Measurements from ENCODE around the gene RXRA. TPM values are rescaled to one million over a fixed set of nuclear protein-coding genes. Genes with fewer than 3 reads are reported as not detected.

Gene RXRA
- total and polyA plus RNA-seq, 2 experiments from 2014 or later, result 32.9 to 46.1 TPM

DNA sequence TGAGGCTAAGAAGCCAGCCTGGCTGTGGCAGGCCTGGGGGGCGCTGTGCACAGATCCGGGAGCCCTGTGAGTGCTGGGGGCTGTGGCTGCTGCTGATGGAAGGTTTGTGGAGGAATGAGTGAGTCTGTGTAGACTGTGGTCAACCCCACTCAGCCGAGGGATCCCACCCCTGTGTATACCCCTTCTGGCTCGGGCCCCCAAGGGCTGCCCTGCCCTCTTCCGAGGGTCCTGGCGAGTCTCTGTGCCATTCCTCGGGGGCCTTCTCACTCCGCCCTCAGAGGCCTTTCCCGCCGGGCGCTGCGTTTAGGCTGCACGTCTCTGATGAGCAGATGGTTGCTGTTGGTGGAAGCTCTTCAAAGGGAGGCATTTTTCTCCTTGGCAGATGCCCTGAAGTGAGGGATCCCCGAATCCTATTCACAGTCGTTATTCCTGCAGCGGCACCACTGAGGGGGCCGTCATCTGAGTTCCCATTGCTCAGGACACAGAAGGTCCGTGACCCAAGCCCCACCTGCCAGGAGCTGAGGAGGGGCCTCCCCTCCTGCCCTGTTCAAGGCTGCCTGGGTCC, 94.1 kb downstream of the RXRA start:
- Histone ChIP-seq H3K36me3 (peaks cover 6% of the 10 kb centered on the region), H3K27ac (no peak overlapping the region), H3K4me3 (no peak overlapping the region), H3K9me3 (ENCODE audit: low read depth) (no peaks in the 10 kb centered on the region), H3K4me1 (ENCODE audit: low read depth) (no peaks in the 10 kb centered on the region), H3K27me3 (no peaks in the 10 kb centered on the region)
- TF ChIP-seq, protein P1, sequence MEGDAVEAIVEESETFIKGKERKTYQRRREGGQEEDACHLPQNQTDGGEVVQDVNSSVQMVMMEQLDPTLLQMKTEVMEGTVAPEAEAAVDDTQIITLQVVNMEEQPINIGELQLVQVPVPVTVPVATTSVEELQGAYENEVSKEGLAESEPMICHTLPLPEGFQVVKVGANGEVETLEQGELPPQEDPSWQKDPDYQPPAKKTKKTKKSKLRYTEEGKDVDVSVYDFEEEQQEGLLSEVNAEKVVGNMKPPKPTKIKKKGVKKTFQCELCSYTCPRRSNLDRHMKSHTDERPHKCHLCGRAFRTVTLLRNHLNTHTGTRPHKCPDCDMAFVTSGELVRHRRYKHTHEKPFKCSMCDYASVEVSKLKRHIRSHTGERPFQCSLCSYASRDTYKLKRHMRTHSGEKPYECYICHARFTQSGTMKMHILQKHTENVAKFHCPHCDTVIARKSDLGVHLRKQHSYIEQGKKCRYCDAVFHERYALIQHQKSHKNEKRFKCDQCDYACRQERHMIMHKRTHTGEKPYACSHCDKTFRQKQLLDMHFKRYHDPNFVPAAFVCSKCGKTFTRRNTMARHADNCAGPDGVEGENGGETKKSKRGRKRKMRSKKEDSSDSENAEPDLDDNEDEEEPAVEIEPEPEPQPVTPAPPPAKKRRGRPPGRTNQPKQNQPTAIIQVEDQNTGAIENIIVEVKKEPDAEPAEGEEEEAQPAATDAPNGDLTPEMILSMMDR (IDR thresholded peaks at IDR 0.05; ENCODE audit: low read depth, low read length), result no peak
- no peak for DNase-seq (ENCODE audit: low read depth in 1 of 2, low spot score in 1 of 2)

DNA sequence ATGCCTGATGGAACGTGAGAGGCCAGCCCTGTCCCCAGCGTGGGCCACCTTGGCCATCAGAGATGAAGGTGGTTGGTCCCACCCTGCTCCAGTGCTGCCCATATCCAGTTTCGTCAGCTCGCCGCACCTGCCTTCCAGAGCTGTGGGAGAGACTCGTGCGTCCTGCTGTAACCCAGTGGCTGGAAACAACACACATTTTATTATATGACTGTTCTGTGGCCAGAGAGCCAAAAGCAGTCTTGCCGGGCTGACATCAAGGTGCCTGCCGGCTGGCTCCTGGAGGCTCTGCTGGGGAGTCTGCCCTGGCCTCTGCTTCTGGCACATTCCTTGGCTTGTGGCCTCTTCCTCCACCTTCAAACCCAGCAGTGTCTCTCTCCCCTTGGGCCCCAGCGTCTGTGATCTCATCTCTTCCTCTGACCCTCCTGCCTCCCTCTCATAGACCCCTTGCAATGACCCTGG, 94.7 kb downstream of the RXRA start:
- DNase-seq (ENCODE audit: low read depth in 1 of 2, low spot score in 1 of 2), result no peak
- no peak overlapping the region for H3K4me3 ChIP-seq
- H3K27ac ChIP-seq, result no peak overlapping the region
- TF ChIP-seq, protein P1 (IDR thresholded peaks at IDR 0.05; ENCODE audit: low read depth, low read length), result no peak
- H3K36me3 ChIP-seq, result peaks cover 6% of the 10 kb centered on the region
- H3K27me3 ChIP-seq, result no peaks in the 10 kb centered on the region
- H3K4me1 ChIP-seq (ENCODE audit: low read depth), result no peaks in the 10 kb centered on the region
- no peaks in the 10 kb centered on the region for H3K9me3 ChIP-seq (ENCODE audit: low read depth)

DNA sequence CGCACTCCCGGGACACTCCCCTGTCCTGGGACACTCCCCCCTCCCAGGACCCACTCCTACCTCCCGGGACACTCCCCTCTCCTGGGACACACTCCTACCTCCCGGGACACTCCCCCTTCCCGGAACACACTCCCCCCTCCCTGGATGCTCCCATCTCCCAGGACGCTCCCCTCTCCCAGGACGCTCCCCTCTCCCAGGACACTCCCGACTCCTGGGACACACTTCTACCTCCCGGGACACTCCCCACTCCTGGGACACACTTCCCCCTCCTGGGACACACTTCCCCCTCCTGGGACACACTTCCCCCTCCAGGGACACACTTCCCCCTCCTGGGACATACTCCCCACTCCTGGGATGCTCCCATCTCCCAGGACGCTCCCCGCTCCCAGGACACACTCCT, 95.6 kb downstream of the RXRA start:
- Histone ChIP-seq H3K4me3 (no peak overlapping the region), H3K4me1 (ENCODE audit: low read depth) (no peaks in the 10 kb centered on the region), H3K36me3 (peaks cover 6% of the 10 kb centered on the region), H3K9me3 (ENCODE audit: low read depth) (no peaks in the 10 kb centered on the region), H3K27ac (no peak overlapping the region), H3K27me3 (no peaks in the 10 kb centered on the region)
- DNase-seq (ENCODE audit: low read depth in 1 of 2, low spot score in 1 of 2), result no peak
- TF ChIP-seq, protein P1 (IDR thresholded peaks at IDR 0.05; ENCODE audit: low read depth, low read length), result no peak

DNA sequence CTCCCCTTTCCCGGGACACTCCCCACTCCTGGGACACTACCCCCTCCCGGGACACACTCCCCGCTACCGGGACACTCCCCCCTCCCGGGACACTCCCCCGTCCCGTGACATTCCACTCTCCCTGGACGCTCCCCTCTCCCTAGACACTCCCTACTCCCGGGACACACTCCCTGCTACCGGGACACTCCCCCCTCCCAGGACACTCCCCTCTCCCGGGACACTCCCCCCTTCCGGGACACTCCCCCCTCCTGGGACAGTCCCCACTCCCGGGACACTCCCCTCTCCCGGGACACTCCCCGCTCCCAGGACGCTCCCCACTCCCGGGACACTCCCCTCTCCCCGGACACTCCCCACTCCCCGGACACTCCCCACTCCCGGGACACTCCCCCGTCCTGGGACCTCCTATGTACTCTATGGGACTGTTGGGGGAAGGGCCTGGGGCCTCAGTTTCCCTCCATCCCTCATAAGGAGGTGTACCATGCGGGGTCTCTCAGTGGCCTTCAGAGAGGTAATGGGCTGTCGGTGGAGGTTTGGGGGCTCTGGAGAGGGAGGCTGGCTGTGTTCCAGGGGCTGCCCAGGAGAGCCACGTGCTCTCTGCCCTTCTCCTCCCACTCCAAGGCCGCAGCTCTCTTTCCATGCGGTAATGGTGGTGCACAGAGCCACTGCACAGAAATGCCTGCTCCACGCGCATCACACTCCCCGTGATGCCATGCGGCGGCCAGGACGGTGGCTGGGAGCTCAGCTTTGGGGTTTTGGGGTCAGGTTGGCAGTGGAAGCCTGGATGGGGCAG, 96.2 kb downstream of the RXRA start:
- TF ChIP-seq, protein P1 (IDR thresholded peaks at IDR 0.05; ENCODE audit: low read depth, low read length), result no peak
- peaks cover 6% of the 10 kb centered on the region for H3K36me3 ChIP-seq
- no peaks in the 10 kb centered on the region for H3K4me1 ChIP-seq (ENCODE audit: low read depth)
- no peaks in the 10 kb centered on the region for H3K9me3 ChIP-seq (ENCODE audit: low read depth)
- no peak for DNase-seq (ENCODE audit: low read depth in 1 of 2, low spot score in 1 of 2)
- H3K27ac ChIP-seq, result no peak overlapping the region
- no peaks in the 10 kb centered on the region for H3K27me3 ChIP-seq
- H3K4me3 ChIP-seq, result no peak overlapping the region

DNA sequence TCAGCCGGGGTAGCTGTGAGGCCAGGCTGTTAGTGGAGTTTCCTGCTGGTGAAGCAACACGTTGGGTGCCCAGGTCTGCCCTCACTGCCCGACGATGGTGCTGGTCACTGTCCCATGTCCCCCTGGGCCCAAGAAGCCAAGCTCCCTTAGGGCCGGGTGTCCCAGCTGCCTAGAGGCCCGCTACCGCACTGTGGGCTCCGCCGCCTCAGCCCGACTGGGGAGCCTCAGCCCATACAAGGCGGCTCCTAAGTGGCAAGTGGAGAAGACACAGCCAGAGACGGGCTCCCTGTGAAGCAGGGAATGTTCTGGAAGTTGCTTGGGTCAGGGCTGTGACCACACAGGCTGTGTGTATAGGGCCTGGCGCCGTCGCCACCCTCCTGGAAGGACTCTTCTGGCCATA, 96.9 kb downstream of the RXRA start:
- Histone ChIP-seq H3K36me3 (peaks cover 3% of the 10 kb centered on the region), H3K4me1 (ENCODE audit: low read depth) (no peaks in the 10 kb centered on the region), H3K27me3 (no peaks in the 10 kb centered on the region), H3K4me3 (no peak overlapping the region), H3K9me3 (ENCODE audit: low read depth) (no peaks in the 10 kb centered on the region), H3K27ac (no peak overlapping the region)
- TF ChIP-seq, protein P1 (IDR thresholded peaks at IDR 0.05; ENCODE audit: low read depth, low read length), result no peak
- no peak for DNase-seq (ENCODE audit: low read depth in 1 of 2, low spot score in 1 of 2)

Measured in cardiac muscle cell (in vitro differentiated cells and primary cell).